GM19193 (cell line): ENCODE data around the gene STX11.

Source experiments
- POLR2A ChIP-seq: IDR thresholded peaks from 4 replicates; pipeline ENCODE4 v1.6.1; 2011; ENCODE audit not compliant: insufficient read depth, insufficient read length; ENCODE audit errors: extremely low read depth

Gene STX11

GRCh38 chr6:144153971-144154370 lies 3.7 kb downstream of the STX11 start:
- no peak for TF ChIP-seq POLR2A

- no peak for TF ChIP-seq POLR2A
Observed at GRCh38 chr6:144155529-144155928, 5.2 kb downstream of the STX11 start.

- no peak for TF ChIP-seq POLR2A
Observed at GRCh38 chr6:144156338-144156737, 6.0 kb downstream of the STX11 start.

- TF ChIP-seq POLR2A = no peak
Observed at GRCh38 chr6:144156991-144157390, 6.7 kb downstream of the STX11 start.

GRCh38 chr6:144158133-144158532 lies 7.8 kb downstream of the STX11 start:
- TF ChIP-seq POLR2A = no peak

GRCh38 chr6:144159223-144159622 lies 8.9 kb downstream of the STX11 start:
- TF ChIP-seq POLR2A = no peak

- no peak for TF ChIP-seq POLR2A
Observed at GRCh38 chr6:144159742-144160141, 9.4 kb downstream of the STX11 start.

- no peak for TF ChIP-seq POLR2A
Observed at GRCh38 chr6:144160431-144161005, 10.2 kb downstream of the STX11 start.

GRCh38 chr6:144161975-144162374 lies 11.7 kb downstream of the STX11 start:
- no peak for TF ChIP-seq POLR2A

GRCh38 chr6:144162977-144163376 lies 12.7 kb downstream of the STX11 start:
- TF ChIP-seq POLR2A = no peak

GRCh38 chr6:144165784-144166183 lies 15.5 kb downstream of the STX11 start:
- no peak for TF ChIP-seq POLR2A

GRCh38 chr6:144170044-144170443 lies 19.7 kb downstream of the STX11 start:
- TF ChIP-seq POLR2A = no peak

GRCh38 chr6:144171406-144171805 lies 21.1 kb downstream of the STX11 start:
- TF ChIP-seq POLR2A = no peak

GRCh38 chr6:144174006-144174405 lies 23.7 kb downstream of the STX11 start:
- no peak for TF ChIP-seq POLR2A

GRCh38 chr6:144176043-144176442 lies 25.7 kb downstream of the STX11 start:
- no peak for TF ChIP-seq POLR2A

GRCh38 chr6:144177726-144178125 lies 27.4 kb downstream of the STX11 start:
- no peak for TF ChIP-seq POLR2A

GRCh38 chr6:144178323-144178722 lies 28.0 kb downstream of the STX11 start:
- TF ChIP-seq POLR2A = no peak
